ENCODE results near the gene HSFX4. TPM values are rescaled to one million over a fixed set of nuclear protein-coding genes. Genes with fewer than 3 reads are reported as not detected.

HSFX4 gene, protein sequence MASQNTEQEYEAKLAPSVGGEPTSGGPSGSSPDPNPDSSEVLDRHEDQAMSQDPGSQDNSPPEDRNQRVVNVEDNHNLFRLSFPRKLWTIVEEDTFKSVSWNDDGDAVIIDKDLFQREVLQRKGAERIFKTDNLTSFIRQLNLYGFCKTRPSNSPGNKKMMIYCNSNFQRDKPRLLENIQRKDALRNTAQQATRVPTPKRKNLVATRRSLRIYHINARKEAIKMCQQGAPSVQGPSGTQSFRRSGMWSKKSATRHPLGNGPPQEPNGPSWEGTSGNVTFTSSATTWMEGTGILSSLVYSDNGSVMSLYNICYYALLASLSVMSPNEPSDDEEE
- total RNA-seq (2022; extraction: Qiagen RNA extraction), result not detected in 5 replicates

DNA sequence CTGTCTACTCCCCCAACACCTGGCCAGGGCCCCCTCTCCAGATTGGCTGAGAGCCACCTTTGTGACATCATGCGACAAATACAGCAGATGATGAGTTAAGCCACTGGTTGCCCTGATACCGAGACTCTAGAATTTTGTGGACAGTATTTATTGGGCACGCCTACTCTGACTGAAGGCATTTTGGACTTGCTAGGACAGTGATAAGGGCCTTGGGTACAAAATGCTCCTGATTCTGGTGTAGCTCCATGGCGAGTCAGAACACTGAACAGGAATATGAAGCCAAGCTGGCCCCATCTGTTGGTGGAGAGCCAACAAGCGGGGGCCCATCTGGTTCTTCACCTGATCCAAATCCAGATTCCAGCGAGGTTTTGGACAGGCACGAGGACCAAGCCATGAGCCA, at the start of gene HSFX4:
Gene HSFX4, plus strand, starts transcription at position 174 of the 400 bp plus-strand sequence. Its CDS starts 72 bp downstream, at position 246.

DNA sequence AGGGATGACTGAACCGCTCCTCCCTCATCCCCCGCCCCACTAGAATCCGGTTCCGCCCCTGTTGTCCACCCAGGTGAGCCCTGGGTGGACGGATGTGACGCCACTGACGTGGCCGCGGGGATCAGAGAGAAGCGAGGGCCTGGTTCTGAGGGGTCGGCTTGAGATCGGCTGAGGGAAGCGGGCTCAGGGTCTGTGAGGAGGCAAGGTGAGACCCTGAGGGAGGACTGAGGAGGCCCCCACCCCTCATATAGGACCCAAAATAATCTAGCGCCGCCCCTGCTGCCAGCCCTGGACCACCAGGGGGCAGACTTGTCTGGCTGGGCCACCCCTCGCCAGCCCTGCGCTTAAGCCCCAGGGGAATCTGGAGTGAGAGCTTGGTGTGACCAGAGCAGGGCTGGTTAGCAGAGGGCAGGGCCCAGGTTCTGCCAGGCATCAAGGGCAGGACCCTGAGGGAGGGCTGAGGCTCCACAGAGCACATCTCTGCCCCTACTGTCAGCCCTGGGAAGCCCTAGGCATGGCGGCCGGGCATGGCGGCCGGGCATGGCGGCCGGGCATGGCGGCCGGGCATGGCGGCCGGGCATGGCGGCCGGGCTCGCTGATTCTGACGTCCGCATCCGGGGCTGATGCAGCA, 48.2 kb upstream of the HSFX4 start, which contains the start of gene MAGEA8:
Gene MAGEA8, plus strand, starts transcription at position 103 of the 631 bp plus-strand sequence. CDS start 3,090 bp downstream, outside the sequence.

DNA sequence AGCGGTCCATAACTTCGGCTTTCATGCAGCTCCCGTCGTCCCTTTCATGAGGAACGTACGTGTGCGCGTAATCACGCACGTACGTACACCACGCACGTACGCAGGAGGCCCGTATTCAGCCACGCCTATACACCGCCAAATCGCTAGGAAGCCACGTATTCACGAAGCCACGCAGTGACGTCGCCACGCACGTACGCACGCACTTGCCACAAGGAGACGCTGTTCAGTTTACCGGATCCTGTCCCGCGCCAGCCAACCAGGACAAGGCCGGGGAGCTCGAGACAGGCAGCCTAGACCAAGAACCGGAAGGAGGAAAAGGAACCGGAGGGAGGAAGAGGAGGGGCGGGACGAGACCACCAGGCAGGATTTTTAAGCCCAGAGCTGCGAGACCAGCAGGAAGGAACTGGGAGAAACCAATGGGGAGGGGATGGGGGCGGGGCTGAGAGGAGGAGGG, 9.1 kb downstream of the HSFX4 start, which contains the start of gene EOLA2:
Gene EOLA2, minus strand, starts transcription at position 65 of the 454 bp plus-strand sequence. CDS start 4,617 bp downstream, outside the sequence.

Other genes with a start within 250 kb of the HSFX4 start
- 0.07 TPM in 1 of 5 replicates, not detected in the others for gene MAGEA11, start 217.5 kb upstream of the HSFX4 start, total RNA-seq (2022; extraction: Qiagen RNA extraction)
- 0.09 to 0.53 TPM (median 0.24 TPM) in 5 replicates for gene HSFX1, start 155.5 kb upstream of the HSFX4 start, total RNA-seq (2022; extraction: Qiagen RNA extraction)
- gene MAGEA9, start 147.6 kb upstream of the HSFX4 start, total RNA-seq (2022; extraction: Qiagen RNA extraction), result not detected in 5 replicates
- not detected in 5 replicates for gene MAGEA8, start 48.4 kb upstream of the HSFX4 start, total RNA-seq (2022; extraction: Qiagen RNA extraction)
- 52.9 to 66.5 TPM (median 57.8 TPM) in 5 replicates for gene EOLA2, start 8.9 kb downstream of the HSFX4 start, total RNA-seq (2022; extraction: Qiagen RNA extraction)